Keratinocyte (primary cell): Measurements from ENCODE around the gene KRTAP6-3. TPM values are rescaled to one million over a fixed set of nuclear protein-coding genes. Genes with fewer than 3 reads are reported as not detected.

ENCODE experiments used
- DNase-seq: peaks from one replicate; pipeline ENCODE4 v3.0.0-alpha.2; 2011; ENCODE audit warnings: low read depth, missing footprints, low spot score
- FAIRE-seq: peaks from 2 replicates; lab custom pipeline; 2011; peaks lifted over from hg19 to GRCh38; lab: Jason Lieb, UNC
- H2AFZ ChIP-seq: 2 replicates; pipeline ENCODE4 v1.6.0; 2012; ENCODE audit warnings: low read length, control low read depth, inconsistent platforms; ENCODE audit not compliant: control insufficient read depth
- H3K27ac ChIP-seq: 2 replicates; pipeline ENCODE4 v1.5.1; 2011; ENCODE audit warnings: low read length; ENCODE audit not compliant: control insufficient read depth, insufficient read depth
- H3K27me3 ChIP-seq: 3 replicates; pipeline ENCODE4 v1.6.0; 2011; ENCODE audit warnings: low read length; ENCODE audit not compliant: control insufficient read depth, insufficient read depth; ENCODE audit errors: extremely low read depth
- H3K36me3 ChIP-seq, 2 experiments: 2 replicates in 1 of 2; 3 replicates in 1 of 2; pipeline ENCODE4 v1.5.1; 2011; ENCODE audit warnings: low read length in 2 of 2, mild to moderate bottlenecking in 1 of 2; ENCODE audit not compliant: control insufficient read depth in 2 of 2, insufficient read depth in 2 of 2; ENCODE audit errors: extremely low read depth in 1 of 2
- H3K4me1 ChIP-seq: 3 replicates; pipeline ENCODE4 v1.5.1; 2011; ENCODE audit warnings: low read length; ENCODE audit not compliant: control insufficient read depth, insufficient read depth; ENCODE audit errors: extremely low read depth
- H3K4me2 ChIP-seq: 3 replicates; pipeline ENCODE4 v1.6.0; 2011; ENCODE audit warnings: low read depth, low read length; ENCODE audit not compliant: control insufficient read depth, insufficient read depth; ENCODE audit errors: extremely low read depth
- H3K4me3 ChIP-seq, 3 experiments: fragments of 200-600 bp in 1 of 3; sonication (generic) in 1 of 3; 2 replicates in 2 of 3; 3 replicates in 1 of 3; pipeline ENCODE4 v1.5.1; 2011 to 2016; ENCODE audit warnings: low read length in 3 of 3, mild to moderate bottlenecking in 3 of 3, control low read depth in 2 of 3, inconsistent platforms in 1 of 3, low read depth in 1 of 3, mixed read lengths in 1 of 3, mixed run types in 1 of 3, moderate library complexity in 1 of 3; ENCODE audit not compliant: control insufficient read depth in 2 of 3, insufficient read depth in 2 of 3; ENCODE audit errors: extremely low read depth in 1 of 3
- H3K79me2 ChIP-seq: 2 replicates; pipeline ENCODE4 v1.6.0; 2012; ENCODE audit warnings: low read length; ENCODE audit not compliant: control insufficient read depth, insufficient read depth
- H3K9ac ChIP-seq: 3 replicates; pipeline ENCODE4 v1.6.0; 2011; ENCODE audit warnings: low read length; ENCODE audit not compliant: control insufficient read depth, insufficient read depth; ENCODE audit errors: extremely low read depth
- H3K9me1 ChIP-seq: 3 replicates; pipeline ENCODE4 v1.6.0; 2011; ENCODE audit warnings: low read length; ENCODE audit not compliant: control insufficient read depth, insufficient read depth; ENCODE audit errors: extremely low read depth
- H3K9me3 ChIP-seq: 2 replicates; pipeline ENCODE4 v1.5.1; 2012; ENCODE audit warnings: low read depth, low read length; ENCODE audit not compliant: control insufficient read depth
- H4K20me1 ChIP-seq: 3 replicates; pipeline ENCODE4 v1.6.0; 2011; ENCODE audit warnings: low read length; ENCODE audit not compliant: control insufficient read depth, insufficient read depth; ENCODE audit errors: extremely low read depth
- CTCF ChIP-seq, 3 experiments: IDR thresholded peaks in 1 of 3; conservative IDR thresholded peaks in 1 of 3; optimal IDR thresholded peaks in 1 of 3; 2 replicates in 2 of 3; 3 replicates in 1 of 3; pipeline versions ENCODE3 to v1.5.1; 2011; ENCODE audit warnings: low read length in 3 of 3, mild to moderate bottlenecking in 3 of 3, moderate library complexity in 2 of 3, control low read depth in 1 of 3, inconsistent platforms in 1 of 3; ENCODE audit not compliant: insufficient read depth in 2 of 3; ENCODE audit errors: extremely low read depth in 1 of 3
- EZH2 ChIP-seq: IDR thresholded peaks from one replicate; pipeline ENCODE4 v1.6.1; 2012; ENCODE audit warnings: inconsistent platforms, mild to moderate bottlenecking, low read length, moderate library complexity
- dilution Hi-C: fragments of 300-500 bp; cut with MboI; formaldehyde crosslinking; loops from one replicate; pipeline ENCODE4 v1.7.0; 2020; ENCODE audit warnings: low sequenced_read_pairs; ENCODE audit not compliant: extremely low pct_ligation_motif_present
- polyA minus RNA-seq, 3 experiments: library from RNA; depleted of rRNA, polyadenylated mRNA; stranded (reverse); fragments of >200 nt; gene quantifications; 1 replicate in 1 of 3; 2 replicates in 1 of 3; 3 replicates in 1 of 3; pipeline ENCODE4 v1.2.3, GENCODE V29; 2011
- polyA plus RNA-seq, 5 experiments: library from polyadenylated mRNA; depleted of rRNA in 3 of 5; stranded (reverse) in 3 of 5; stranded (forward) in 1 of 5; unstranded in 1 of 5; fragments of >200 nt; gene quantifications; 1 replicate in 1 of 5; 2 replicates in 3 of 5; 3 replicates in 1 of 5; pipeline versions ENCODE4 v1.2.1 to v1.2.3, GENCODE V29; 2011 to 2012; ENCODE audit warnings: missing spikeins in 2 of 5, low read depth in 1 of 5, low replicate concordance in 1 of 5

The KRTAP6-3 gene, protein sequence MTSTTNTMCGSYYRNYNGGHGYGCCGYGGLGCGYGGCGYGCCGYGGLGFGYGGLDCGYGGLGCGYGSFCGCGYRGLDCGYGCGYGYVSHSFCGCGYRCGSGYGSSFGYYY
- not detected in 3 replicates for polyA plus RNA-seq
- polyA plus RNA-seq (2011; ENCODE audit: low read depth): not detected
- polyA plus RNA-seq (2011; cell fraction: cytosol; rRNA removed): not detected in 2 replicates
- not detected in 2 replicates for polyA plus RNA-seq (2011; cell fraction: nucleus; rRNA removed)
- not detected in 2 replicates for polyA plus RNA-seq (2012; ENCODE audit: low replicate concordance)
- polyA minus RNA-seq: not detected in 3 replicates
- polyA minus RNA-seq (2011; cell fraction: cytosol; rRNA and poly(A)+ RNA removed): not detected
- not detected in 2 replicates for polyA minus RNA-seq (2011; cell fraction: nucleus; rRNA and poly(A)+ RNA removed)

GRCh38 chr21:30592140-30592539, at the start of gene KRTAP6-3:
TSS of gene KRTAP6-3 (plus strand) at chr21:30592440. CDS start at chr21:30592446, 6 bp downstream.
- dilution Hi-C loops: no loop called here
- TF ChIP-seq CTCF (optimal IDR thresholded peaks at IDR 0.05 in 1 of 3, IDR thresholded peaks at IDR 0.05 in 1 of 3, conservative IDR thresholded peaks at IDR 0.05 in 1 of 3; ENCODE audit: extremely low read depth in 1 of 3, insufficient read depth in 2 of 3, low read length in 3 of 3) (no peak), EZH2 (no peak)
- no peak within 1 kb of the TSS for H3K4me2 ChIP-seq
- no peaks in the 10 kb centered on the region for H4K20me1 ChIP-seq
- no peaks in the 10 kb centered on the region for H3K79me2 ChIP-seq
- H3K27ac ChIP-seq: no peak within 1 kb of the TSS
- no peaks in the 10 kb centered on the region for H3K9me1 ChIP-seq
- no peaks in the 10 kb centered on the region for H3K9me3 ChIP-seq
- no peak for FAIRE-seq
- H3K4me1 ChIP-seq: no peaks in the 10 kb centered on the region
- H3K27me3 ChIP-seq: no peaks in the 10 kb centered on the region
- no peaks in the 10 kb centered on the region for H3K36me3 ChIP-seq
- H3K9ac ChIP-seq: no peak within 1 kb of the TSS
- no peak for DNase-seq
- no peak within 1 kb of the TSS for H3K4me3 ChIP-seq
- no peak within 1 kb of the TSS for H2AFZ ChIP-seq

DNA sequence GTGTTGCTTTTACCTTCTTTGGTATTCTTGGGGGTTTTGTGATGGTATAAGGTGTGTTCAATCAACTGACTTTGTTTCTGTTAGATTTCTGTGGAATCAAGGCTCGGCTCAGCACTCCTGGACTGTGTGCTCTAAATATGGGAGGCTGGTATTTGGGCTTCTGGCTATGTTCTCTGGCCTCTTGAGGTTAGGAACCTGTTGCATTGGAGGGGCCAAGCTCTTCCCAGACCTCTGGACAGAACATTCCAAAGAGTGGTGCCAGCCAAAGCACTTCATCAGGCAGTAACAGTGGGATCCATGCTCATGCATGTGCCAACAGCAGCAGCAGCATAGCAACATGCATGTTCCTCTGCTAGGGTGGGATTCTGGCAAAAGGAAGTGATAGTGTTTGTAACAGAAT, 39.5 kb upstream of the KRTAP6-3 start:
- no peak overlapping the region for H2AFZ ChIP-seq
- H3K27ac ChIP-seq: no peak overlapping the region
- dilution Hi-C loops: no loop called here
- H3K9me3 ChIP-seq: no peaks in the 10 kb centered on the region
- H3K9me1 ChIP-seq: no peaks in the 10 kb centered on the region
- H3K4me1 ChIP-seq: no peaks in the 10 kb centered on the region
- no peaks in the 10 kb centered on the region for H3K79me2 ChIP-seq
- TF ChIP-seq EZH2 (no peak), CTCF (optimal IDR thresholded peaks at IDR 0.05 in 1 of 3, IDR thresholded peaks at IDR 0.05 in 1 of 3, conservative IDR thresholded peaks at IDR 0.05 in 1 of 3; ENCODE audit: extremely low read depth in 1 of 3, insufficient read depth in 2 of 3, low read length in 3 of 3) (no peak)
- no peaks in the 10 kb centered on the region for H4K20me1 ChIP-seq
- no peak for DNase-seq
- no peak for FAIRE-seq
- no peak overlapping the region for H3K4me2 ChIP-seq
- H3K9ac ChIP-seq: no peak overlapping the region
- H3K36me3 ChIP-seq: no peaks in the 10 kb centered on the region
- no peak overlapping the region for H3K4me3 ChIP-seq
- H3K27me3 ChIP-seq: no peaks in the 10 kb centered on the region
